Measurements from ENCODE around the gene ITGA2. TPM values are rescaled to one million over a fixed set of nuclear protein-coding genes. Genes with fewer than 3 reads are reported as not detected.

ITGA2 gene
- total and polyA plus RNA-seq, 9 of the 15 experiments (the other 6 are each of a cell fraction or from before 2014, with no cell fraction given) = 0.01 to 0.09 (median 0.03) TPM; not detected in 5

DNA sequence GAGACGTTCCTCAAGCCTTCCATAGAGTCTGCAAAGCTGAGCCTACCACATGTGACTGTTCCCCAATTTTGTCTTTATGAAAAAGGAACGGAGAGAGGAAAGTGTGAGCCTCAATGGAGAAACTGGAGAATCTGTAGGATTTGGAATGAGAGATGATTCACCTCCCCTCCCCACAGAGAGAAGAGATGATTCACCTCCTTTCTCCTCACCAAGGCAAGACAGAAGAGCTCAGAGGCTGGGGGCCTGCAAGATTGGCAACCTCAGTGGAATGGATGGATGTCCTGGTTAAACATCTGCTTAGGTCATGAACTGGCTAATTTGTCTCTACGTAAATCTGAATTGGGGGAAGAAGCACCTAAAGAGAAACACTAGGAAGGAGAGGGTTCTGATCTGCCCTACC lies 137.4 kb downstream of the ITGA2 start:
- FAIRE-seq (peak; percentile 11), ATAC-seq (peak; percentile 34; the same call in 1 of the 3 replicates), DNase-seq (ENCODE audit: extremely low read depth in 1 of 4, low spot score in 3 of 4) (no peak)
- H3K27ac ChIP-seq (ENCODE audit: extremely low read depth, low read depth, low read length) = no peak overlapping the region
- H3K9ac ChIP-seq (ENCODE audit: insufficient read depth in 1 of 2, low read depth in 2 of 2, low read length in 2 of 2) = no peak overlapping the region
- no peaks in the 10 kb centered on the region for H3K9me1 ChIP-seq (ENCODE audit: control insufficient read depth, insufficient read depth, low read length)
- no peaks in the 10 kb centered on the region for H3K27me3 ChIP-seq (ENCODE audit: control insufficient read depth in 2 of 2, insufficient read depth in 2 of 2, low read length in 2 of 2)
- intact Hi-C loops (cut with micrococcal nuclease) = no loop called here
- H3K4me1 ChIP-seq (replicated peaks in 1 of 2; ENCODE audit: control insufficient read depth in 2 of 2, insufficient read depth in 2 of 2, low read length in 2 of 2) = no peaks in the 10 kb centered on the region; a peak in 1 of 5 replicates
- no peak overlapping the region for H3K4me3 ChIP-seq
- in situ Hi-C loops (cut with MboI) = no loop called here
- 19% methylated on average over 3 of the region's 3 CpGs for WGBS (ENCODE audit: insufficient coverage, low coverage, missing lambda C conversion rate)
- no TSS peak for BruUV-seq (replicated peaks)
- H2AFZ ChIP-seq (ENCODE audit: low read depth, low read length) = no peak overlapping the region
- H3K9me3 ChIP-seq (replicated peaks; ENCODE audit: control insufficient read depth, insufficient read depth, low read depth, low read length) = no peaks in the 10 kb centered on the region
- TF ChIP-seq SRSF9 (IDR thresholded peaks at IDR 0.05; ENCODE audit: borderline replicate concordance, low read depth, low read length) (no peak), FOSL1 (tag; conservative IDR thresholded peaks at IDR 0.05) (peak; percentile 75)
- H4K20me1 ChIP-seq (replicated peaks; ENCODE audit: control insufficient read depth, insufficient read depth, low read length) = no peaks in the 10 kb centered on the region
- POLR2A ChIA-PET = interaction anchor here (0.6 to 1.0 kb wide), 2 partner anchors 17 to 124 kb away, joined by 3 read pairs; partner anchors contain the start of gene MOCS2
- no peaks in the 10 kb centered on the region for H3K79me2 ChIP-seq (ENCODE audit: control insufficient read depth, insufficient read depth, low read length)
- H3K36me3 ChIP-seq (ENCODE audit: control insufficient read depth, insufficient read depth, low read length) = no peaks in the 10 kb centered on the region
- no peak overlapping the region for H3K4me2 ChIP-seq (ENCODE audit: insufficient read depth, low read length)
- CTCF ChIA-PET (ENCODE audit: low intra/inter-chr PET ratio) = no interaction called here

DNA sequence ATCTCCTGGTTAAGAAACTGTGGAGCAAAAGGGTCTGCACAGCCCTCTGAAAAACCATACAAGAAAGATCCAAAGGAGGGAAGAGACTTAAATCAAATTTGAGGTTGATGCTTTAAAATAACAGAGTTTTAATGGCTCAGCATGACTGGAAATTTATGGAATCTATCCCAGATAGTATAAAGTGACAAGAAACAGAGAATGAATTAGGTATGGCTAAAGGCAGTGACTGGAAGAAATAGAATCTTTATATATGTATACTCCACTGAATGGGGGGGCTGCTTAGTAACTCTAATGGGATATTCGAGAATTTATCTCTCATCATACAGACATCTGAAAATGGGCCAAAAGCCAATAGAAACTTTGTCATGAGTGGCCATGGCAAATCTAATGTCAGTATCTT lies 138.0 kb downstream of the ITGA2 start:
- H3K27me3 ChIP-seq (ENCODE audit: control insufficient read depth in 2 of 2, insufficient read depth in 2 of 2, low read length in 2 of 2) = no peaks in the 10 kb centered on the region
- no peaks in the 10 kb centered on the region for H3K36me3 ChIP-seq (ENCODE audit: control insufficient read depth, insufficient read depth, low read length)
- no peak overlapping the region for H2AFZ ChIP-seq (ENCODE audit: low read depth, low read length)
- 9% methylated on average over 1 of the region's 1 CpG for WGBS (ENCODE audit: insufficient coverage, low coverage, missing lambda C conversion rate)
- no peaks in the 10 kb centered on the region for H3K9me3 ChIP-seq (replicated peaks; ENCODE audit: control insufficient read depth, insufficient read depth, low read depth, low read length)
- no peaks in the 10 kb centered on the region for H3K9me1 ChIP-seq (ENCODE audit: control insufficient read depth, insufficient read depth, low read length)
- ChIA-PET POLR2A (no interaction called here), CTCF (ENCODE audit: low intra/inter-chr PET ratio) (no interaction called here)
- no peak for TF ChIP-seq FOS (IDR thresholded peaks at IDR 0.05; ENCODE audit: extremely low read depth, insufficient read length)
- ATAC-seq (no peak), FAIRE-seq (no peak), DNase-seq (ENCODE audit: extremely low read depth in 1 of 4, low spot score in 3 of 4) (no peak)
- intact Hi-C loops (cut with micrococcal nuclease) (no loop called here), in situ Hi-C loops (cut with MboI) (no loop called here)
- no TSS peak for BruUV-seq (replicated peaks)
- no peaks in the 10 kb centered on the region for H4K20me1 ChIP-seq (replicated peaks; ENCODE audit: control insufficient read depth, insufficient read depth, low read length)
- no peak overlapping the region for H3K9ac ChIP-seq (ENCODE audit: insufficient read depth in 1 of 2, low read depth in 2 of 2, low read length in 2 of 2)
- no peak overlapping the region for H3K27ac ChIP-seq (ENCODE audit: extremely low read depth, low read depth, low read length)
- H3K4me2 ChIP-seq (ENCODE audit: insufficient read depth, low read length) = no peak overlapping the region
- no peaks in the 10 kb centered on the region for H3K79me2 ChIP-seq (ENCODE audit: control insufficient read depth, insufficient read depth, low read length)
- H3K4me1 ChIP-seq (replicated peaks in 1 of 2; ENCODE audit: control insufficient read depth in 2 of 2, insufficient read depth in 2 of 2, low read length in 2 of 2) = no peaks in the 10 kb centered on the region; a peak in 1 of 5 replicates
- H3K4me3 ChIP-seq = no peak overlapping the region

Data from K562 (cell line).